MM.1S (cell line): ENCODE measurements around the gene CALM1.

ENCODE experiments used
- CTCF ChIP-seq: fragments of 300-600 bp; sonication (generic); IDR thresholded peaks from 2 replicates; pipeline ENCODE4 v1.5.1; 2016; ENCODE audit warnings: antibody characterized with exemption, low read length, mixed read lengths
- EZH2phosphoT487 ChIP-seq: fragments of 300-600 bp; sonication (generic); IDR thresholded peaks from 2 replicates; pipeline ENCODE4 v1.6.1; 2018; ENCODE audit warnings: antibody characterized with exemption, low read length

GRCh38 chr14:90387206-90387760 is 9.5 kb upstream of the CALM1 start:
- TF ChIP-seq CTCF, result no peak
- no peak for TF ChIP-seq EZH2phosphoT487
